Ammon's horn (tissue), 1 donor: ENCODE results near the gene FERMT2.

Source experiments
- DNase-seq: peaks from one replicate; pipeline ENCODE4 v3.0.0-alpha.2; 2016; ENCODE audit warnings: low spot score

FERMT2 gene

DNA sequence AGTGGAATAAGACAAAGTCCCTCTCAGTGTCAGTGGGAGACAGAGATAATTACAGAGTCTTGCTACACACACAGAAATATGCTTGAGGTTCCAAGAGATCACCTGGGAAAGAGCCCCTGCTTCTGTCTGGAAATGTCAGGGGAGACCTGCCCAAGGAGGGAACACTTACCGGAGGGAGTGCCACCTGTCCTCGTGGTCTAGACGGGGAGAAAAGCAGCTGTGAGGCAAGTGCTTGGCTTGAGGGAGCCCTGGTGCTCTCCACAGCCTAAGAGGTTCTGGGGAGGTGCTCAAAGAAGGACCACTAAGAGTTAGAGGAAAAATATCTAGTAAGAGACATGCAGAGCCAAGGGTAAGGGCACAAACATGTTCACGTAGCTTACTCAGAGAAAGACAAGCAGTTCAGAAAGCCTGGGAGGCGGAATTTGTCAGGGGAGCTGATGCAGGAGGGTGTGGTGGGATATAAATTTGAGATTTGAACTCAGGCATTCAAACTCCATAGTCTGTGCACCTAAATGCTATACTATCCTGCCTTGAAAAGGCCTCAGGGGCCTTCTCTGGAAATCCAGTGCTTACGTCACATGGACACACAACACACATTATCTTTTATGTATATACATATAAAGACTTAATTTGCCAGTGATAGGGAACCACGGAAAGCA, 121.2 kb downstream of the FERMT2 start:
- no peak for DNase-seq

DNA sequence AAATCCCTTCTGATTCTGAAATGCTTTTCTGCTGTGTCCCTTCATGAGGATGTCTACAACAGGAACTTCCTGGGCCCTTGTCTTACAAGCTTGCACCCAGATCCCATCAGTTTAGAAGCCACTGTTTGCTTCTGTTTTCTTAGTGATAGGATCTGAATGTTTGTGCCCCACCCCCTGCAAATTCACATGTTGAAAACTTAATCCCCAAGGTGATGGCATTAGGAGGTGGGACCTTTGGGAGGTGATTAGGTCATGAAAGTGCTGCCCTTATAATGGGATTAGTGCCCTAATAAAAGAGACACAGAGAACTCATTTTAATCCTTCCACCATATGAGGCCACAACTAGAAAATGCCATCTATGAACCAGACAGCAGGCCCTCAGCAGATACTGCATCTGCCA, 123.4 kb downstream of the FERMT2 start:
- DNase-seq: no peak

DNA sequence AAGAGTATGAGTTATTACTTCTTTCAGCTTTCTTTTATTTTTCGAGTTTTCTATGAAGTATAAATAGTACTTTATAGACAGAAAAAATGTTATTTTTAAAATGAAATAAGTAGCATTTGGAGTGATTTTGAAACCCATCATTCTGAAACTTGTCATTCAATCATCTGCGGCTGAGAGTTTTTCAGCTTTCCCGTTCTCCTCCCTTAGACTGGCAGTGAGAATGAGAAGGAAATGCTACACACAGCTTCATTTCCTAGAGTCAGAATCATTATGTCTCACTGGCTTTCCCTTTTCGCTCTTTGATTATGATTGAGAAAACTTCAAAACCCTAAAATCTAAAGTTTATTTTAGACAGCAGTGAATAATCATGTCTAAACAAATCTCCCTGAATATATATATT, 125.8 kb downstream of the FERMT2 start:
- DNase-seq: no peak

DNA sequence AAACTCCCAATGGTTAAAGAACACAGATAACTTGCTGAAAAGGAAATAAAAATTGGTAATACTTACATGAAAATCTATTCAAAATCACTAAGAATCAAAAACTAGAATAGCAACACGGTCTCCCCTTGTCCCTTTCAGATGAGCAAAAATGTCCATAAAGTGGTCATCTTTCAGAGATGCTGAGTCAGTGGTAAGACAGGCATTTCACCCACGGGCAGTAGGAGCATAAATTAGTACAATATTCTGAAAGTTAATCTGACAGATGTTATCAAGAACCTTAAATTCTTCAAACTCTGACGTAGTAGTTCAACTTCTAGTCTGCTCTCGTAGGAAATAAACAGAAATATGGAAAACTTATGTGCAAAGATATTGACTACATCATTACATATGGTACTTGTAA, 126.4 kb downstream of the FERMT2 start:
- DNase-seq: no peak

DNA sequence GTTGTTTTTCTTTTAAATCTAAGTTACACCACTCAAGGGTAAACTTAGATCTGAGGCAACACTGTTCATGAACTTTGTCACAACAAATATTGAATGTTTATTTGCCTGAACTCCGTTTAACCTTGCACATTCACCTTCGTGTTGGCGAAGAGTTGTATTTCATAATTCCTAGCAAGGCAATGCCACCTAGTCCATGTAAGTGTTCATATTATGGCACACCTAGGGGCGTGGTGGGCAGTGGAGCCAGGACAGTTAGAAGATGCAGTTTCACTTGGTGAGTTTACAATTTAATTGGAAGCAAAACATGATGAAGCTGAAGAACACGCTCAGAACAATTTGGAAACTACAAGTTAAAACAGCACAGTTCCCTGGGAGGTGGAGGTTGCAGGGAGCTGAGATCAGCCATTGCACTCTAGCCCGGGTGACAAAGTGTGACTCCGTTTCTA, 129.0 kb downstream of the FERMT2 start:
- no peak for DNase-seq

DNA sequence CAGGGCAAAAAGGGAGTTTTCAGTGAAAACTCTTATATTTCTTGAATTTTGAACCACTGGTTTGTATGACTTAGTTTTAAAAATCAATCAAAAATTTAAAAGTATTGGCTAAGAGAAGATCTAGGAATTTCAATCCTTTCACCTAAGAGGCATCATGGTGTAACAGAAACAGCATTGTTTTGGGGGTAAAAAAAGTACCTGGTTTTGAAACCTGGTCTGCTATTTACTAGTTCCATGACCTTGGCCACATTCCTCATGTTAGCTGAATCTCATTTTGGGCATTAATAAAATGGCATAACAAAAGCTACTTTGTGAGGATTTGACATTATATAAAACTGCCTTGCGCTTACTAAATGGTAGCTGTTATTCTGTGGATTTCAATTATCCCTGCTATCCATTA, 142.7 kb downstream of the FERMT2 start:
- DNase-seq: no peak
